Measurements from ENCODE around the gene PYGM.
A peak's percentile ranks its signal among the peaks of the same experiment; 100 is the strongest.

Gene PYGM

GRCh38 chr11:64772303-64773018, 12.7 kb upstream of the PYGM start:
- FAIRE-seq, result no peak
- DNase-seq (ENCODE audit: insufficient read length, low spot score), result no peak
- TF ChIP-seq, protein P1, sequence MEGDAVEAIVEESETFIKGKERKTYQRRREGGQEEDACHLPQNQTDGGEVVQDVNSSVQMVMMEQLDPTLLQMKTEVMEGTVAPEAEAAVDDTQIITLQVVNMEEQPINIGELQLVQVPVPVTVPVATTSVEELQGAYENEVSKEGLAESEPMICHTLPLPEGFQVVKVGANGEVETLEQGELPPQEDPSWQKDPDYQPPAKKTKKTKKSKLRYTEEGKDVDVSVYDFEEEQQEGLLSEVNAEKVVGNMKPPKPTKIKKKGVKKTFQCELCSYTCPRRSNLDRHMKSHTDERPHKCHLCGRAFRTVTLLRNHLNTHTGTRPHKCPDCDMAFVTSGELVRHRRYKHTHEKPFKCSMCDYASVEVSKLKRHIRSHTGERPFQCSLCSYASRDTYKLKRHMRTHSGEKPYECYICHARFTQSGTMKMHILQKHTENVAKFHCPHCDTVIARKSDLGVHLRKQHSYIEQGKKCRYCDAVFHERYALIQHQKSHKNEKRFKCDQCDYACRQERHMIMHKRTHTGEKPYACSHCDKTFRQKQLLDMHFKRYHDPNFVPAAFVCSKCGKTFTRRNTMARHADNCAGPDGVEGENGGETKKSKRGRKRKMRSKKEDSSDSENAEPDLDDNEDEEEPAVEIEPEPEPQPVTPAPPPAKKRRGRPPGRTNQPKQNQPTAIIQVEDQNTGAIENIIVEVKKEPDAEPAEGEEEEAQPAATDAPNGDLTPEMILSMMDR (IDR thresholded peaks at IDR 0.05; ENCODE audit: insufficient read depth, missing control alignments), result no peak

DNA sequence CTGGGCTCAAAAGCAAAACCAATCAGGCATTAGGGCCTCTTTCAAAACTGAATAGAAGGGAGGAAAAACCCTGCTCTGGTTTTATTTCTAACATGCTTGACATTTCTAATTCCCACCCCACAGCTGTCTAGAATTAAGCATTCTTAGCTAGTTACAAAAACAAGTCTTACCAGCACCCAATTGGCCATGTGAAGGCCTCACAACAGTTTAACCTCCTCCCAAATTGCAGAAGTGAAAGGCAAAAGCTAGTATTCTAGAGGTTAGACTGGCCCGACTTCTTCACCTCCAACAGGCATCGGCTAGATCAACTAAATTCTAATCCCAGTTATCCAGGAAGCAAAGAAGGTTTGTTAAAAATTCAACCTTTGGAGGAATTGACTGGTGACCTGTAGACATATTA, 12.1 kb upstream of the PYGM start:
- FAIRE-seq, result no peak
- TF ChIP-seq, protein P1 (IDR thresholded peaks at IDR 0.05; ENCODE audit: insufficient read depth, missing control alignments), result no peak
- DNase-seq (ENCODE audit: insufficient read length, low spot score), result no peak

DNA sequence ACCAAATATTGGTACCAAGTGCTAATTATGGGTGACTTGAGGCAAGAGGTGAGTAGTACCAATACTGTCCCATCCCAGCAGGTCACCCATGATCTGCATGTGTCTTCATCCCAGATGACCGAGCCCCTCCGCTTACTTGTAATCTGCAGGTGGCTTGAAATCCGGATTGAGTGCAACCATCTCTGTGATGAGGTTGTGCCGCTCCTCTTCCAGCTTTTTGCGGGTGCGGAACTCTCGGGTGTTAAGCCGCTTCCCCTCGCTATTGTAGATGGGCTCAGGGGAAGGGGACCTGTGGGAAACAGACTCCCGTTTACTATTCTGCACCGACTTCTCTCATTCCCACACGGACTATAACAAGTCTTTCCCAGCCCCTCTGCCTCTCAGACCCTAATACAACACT, 10.3 kb upstream of the PYGM start:
- DNase-seq (ENCODE audit: insufficient read length, low spot score), result no peak
- TF ChIP-seq, protein P1 (IDR thresholded peaks at IDR 0.05; ENCODE audit: insufficient read depth, missing control alignments), result no peak
- no peak for FAIRE-seq

DNA sequence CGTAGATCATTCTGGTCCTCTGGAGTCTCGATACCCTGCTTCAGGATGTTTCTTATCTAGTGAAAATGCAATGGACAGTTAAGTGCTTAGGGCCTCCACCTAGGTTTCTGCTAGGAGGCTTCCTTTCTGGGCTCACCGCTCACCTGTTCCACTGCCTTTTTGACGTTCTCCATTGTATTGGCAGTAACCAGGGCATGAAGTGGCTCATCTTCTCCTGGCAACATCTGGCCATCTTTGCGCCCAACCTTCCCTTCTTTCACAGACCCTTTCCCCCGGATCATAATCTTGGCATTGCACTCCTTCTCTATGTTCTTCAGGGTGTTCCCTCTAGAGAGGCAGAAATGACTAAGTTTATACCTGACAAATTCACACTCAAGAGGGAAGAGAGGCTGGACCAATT, 9.5 kb upstream of the PYGM start:
- TF ChIP-seq, protein P1 (IDR thresholded peaks at IDR 0.05; ENCODE audit: insufficient read depth, missing control alignments), result no peak
- no peak for FAIRE-seq
- DNase-seq (ENCODE audit: insufficient read length, low spot score), result no peak

DNA sequence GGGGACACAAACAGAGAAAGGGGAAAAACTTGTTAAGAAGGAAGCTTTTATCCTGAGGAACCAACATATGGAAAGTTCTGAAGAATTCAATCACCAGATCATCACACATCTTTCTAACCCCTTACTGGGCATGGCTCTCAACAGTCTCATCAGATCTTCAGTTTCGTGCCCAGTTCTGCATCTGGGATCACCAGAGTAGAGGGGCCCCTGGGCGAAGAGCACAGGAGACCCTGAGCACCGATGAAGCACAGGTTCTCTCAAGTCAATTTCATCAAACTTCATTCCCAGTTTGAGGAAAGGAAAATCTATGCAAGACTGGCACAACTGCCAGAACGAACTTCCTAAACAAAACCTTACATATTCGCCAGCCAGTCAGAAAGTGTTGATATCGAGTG, 8.5 kb upstream of the PYGM start:
- FAIRE-seq (no peak), DNase-seq (ENCODE audit: insufficient read length, low spot score) (no peak)
- TF ChIP-seq, protein P1 (IDR thresholded peaks at IDR 0.05; ENCODE audit: insufficient read depth, missing control alignments), result no peak

DNA sequence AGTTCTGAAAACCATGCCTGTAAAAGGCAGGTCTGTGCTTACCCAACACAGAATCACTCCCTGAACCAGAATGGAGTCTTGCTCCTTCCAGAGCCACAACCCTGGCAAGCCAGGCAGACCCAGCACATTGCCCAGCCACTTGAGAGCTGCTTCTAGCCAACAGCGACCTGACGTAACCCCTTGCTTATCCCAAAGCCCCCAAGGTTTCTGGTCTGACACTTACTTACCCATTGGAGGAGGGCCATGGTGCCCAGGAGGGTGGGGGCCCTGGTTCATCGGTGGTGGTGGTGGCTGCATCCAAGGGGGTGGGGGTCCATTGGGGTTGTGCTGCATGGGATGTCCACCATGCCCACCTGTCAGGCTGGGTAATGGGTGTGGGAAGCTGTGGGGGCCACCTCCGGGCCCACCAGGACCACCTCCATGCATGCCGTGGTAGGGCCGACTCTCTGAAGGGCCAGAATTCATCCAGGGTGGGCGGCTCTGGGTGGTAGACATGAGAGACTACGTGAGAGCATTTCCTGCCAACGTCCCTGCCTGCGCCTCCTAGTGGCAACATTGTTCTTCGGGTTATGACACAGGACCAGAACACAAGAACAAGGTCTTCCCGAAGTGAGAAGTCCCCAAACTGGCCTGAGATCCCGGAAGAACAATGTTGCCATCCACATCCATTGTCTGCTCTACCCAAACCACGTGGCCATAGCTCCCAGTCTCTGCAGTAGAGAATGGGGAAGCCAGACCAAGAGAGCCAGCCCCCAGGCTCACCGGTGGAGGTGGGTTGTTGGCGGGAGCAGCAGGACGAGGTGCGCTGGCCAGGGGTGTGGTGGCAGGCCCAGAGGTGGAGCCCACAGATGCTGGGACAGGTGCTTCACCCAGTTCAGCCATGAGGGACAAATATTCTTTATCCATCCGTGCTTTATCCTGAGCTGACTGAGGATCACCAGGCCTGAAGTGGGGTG, 7.8 kb upstream of the PYGM start:
- FAIRE-seq (no peak), DNase-seq (ENCODE audit: insufficient read length, low spot score) (no peak)
- TF ChIP-seq, protein P1 (IDR thresholded peaks at IDR 0.05; ENCODE audit: insufficient read depth, missing control alignments), result peak; percentile 66
